Mesenchymal stem cell (in vitro differentiated cells and primary cell): ENCODE results near the gene ELL2.

ENCODE experiments used
- DNase-seq: peaks from one replicate; pipeline ENCODE4 v3.0.0-alpha.2; 2013
- H2AFZ ChIP-seq: one replicate; pipeline ENCODE4 v1.6.1; 2013; ENCODE audit warnings: low read depth, mild to moderate bottlenecking, control low read depth, inconsistent platforms, low read length, moderate library complexity
- H2AK5ac ChIP-seq: 2 replicates; pipeline ENCODE4 v1.6.1; 2013; ENCODE audit warnings: low read length, moderate library complexity, mild to moderate bottlenecking, inconsistent platforms; ENCODE audit not compliant: severe bottlenecking
- H2BK120ac ChIP-seq: one replicate; pipeline ENCODE4 v1.6.1; 2013; ENCODE audit warnings: low read depth, mild to moderate bottlenecking, inconsistent platforms, low read length, moderate library complexity
- H2BK12ac ChIP-seq, 2 experiments: one replicate each; pipeline ENCODE4 v1.6.1; 2013; ENCODE audit warnings: inconsistent platforms in 2 of 2, low read length in 2 of 2, mild to moderate bottlenecking in 2 of 2, moderate library complexity in 2 of 2, control low read depth in 1 of 2
- H2BK15ac ChIP-seq: one replicate; pipeline ENCODE4 v1.6.1; 2013; ENCODE audit warnings: mild to moderate bottlenecking, low read depth, inconsistent platforms; ENCODE audit not compliant: poor library complexity, severe bottlenecking
- H2BK5ac ChIP-seq: 2 replicates; pipeline ENCODE4 v1.6.1; 2013; ENCODE audit warnings: low read depth, mild to moderate bottlenecking, low read length, control low read depth, inconsistent platforms; ENCODE audit not compliant: poor library complexity, severe bottlenecking
- H3K14ac ChIP-seq, 2 experiments: one replicate each; pipeline ENCODE4 v1.6.1; 2013; ENCODE audit warnings: inconsistent platforms in 2 of 2, low read length in 2 of 2, control low read depth in 1 of 2, mild to moderate bottlenecking in 1 of 2, moderate library complexity in 1 of 2
- H3K18ac ChIP-seq, 2 experiments: one replicate each; pipeline ENCODE4 v1.6.1; 2013; ENCODE audit warnings: inconsistent platforms in 2 of 2, low read length in 2 of 2, control low read depth in 1 of 2, low read depth in 1 of 2, mild to moderate bottlenecking in 1 of 2
- H3K23ac ChIP-seq, 2 experiments: one replicate each; pipeline ENCODE4 v1.6.1; 2013; ENCODE audit warnings: inconsistent platforms in 2 of 2, low read length in 2 of 2, mild to moderate bottlenecking in 2 of 2, moderate library complexity in 2 of 2, control low read depth in 1 of 2
- H3K27ac ChIP-seq: 2 replicates; pipeline ENCODE4 v1.5.1; 2013; ENCODE audit warnings: mild to moderate bottlenecking, moderate library complexity, low read length, control low read depth, inconsistent platforms; ENCODE audit not compliant: poor library complexity, severe bottlenecking
- H3K27me3 ChIP-seq, 2 experiments: 2 replicates each; pipeline versions ENCODE4 v1.6.1 to v1.7.0; 2013; ENCODE audit warnings: low read length in 2 of 2, mild to moderate bottlenecking in 2 of 2, moderate library complexity in 2 of 2, control low read depth in 1 of 2, inconsistent platforms in 1 of 2; ENCODE audit not compliant: control insufficient read depth in 1 of 2, insufficient read depth in 1 of 2
- H3K36me3 ChIP-seq, 2 experiments: 2 replicates each; pipeline versions ENCODE4 v1.6.1 to v1.7.0; 2013; ENCODE audit warnings: low read length in 2 of 2, control low read depth in 1 of 2, inconsistent platforms in 1 of 2, low read depth in 1 of 2, mild to moderate bottlenecking in 1 of 2; ENCODE audit not compliant: insufficient read depth in 2 of 2, control insufficient read depth in 1 of 2
- H3K4ac ChIP-seq, 2 experiments: one replicate each; pipeline ENCODE4 v1.6.1; 2013; ENCODE audit warnings: inconsistent platforms in 2 of 2, low read length in 2 of 2, mild to moderate bottlenecking in 2 of 2, moderate library complexity in 2 of 2, control low read depth in 1 of 2, low read depth in 1 of 2
- H3K4me1 ChIP-seq: 2 replicates; pipeline ENCODE4 v1.6.1; 2013; ENCODE audit warnings: low read depth, low read length, control low read depth; ENCODE audit not compliant: control insufficient read depth, insufficient read depth
- H3K4me2 ChIP-seq: 2 replicates; pipeline ENCODE4 v1.6.1; 2013; ENCODE audit warnings: low read length, mild to moderate bottlenecking, inconsistent platforms; ENCODE audit not compliant: poor library complexity, severe bottlenecking
- H3K4me3 ChIP-seq, 2 experiments: 2 replicates each; pipeline versions ENCODE4 v1.5.1 to v1.7.0; 2013; ENCODE audit warnings: low read length in 2 of 2, mild to moderate bottlenecking in 2 of 2, control low read depth in 1 of 2, low read depth in 1 of 2; ENCODE audit not compliant: insufficient read depth in 1 of 2
- H3K79me1 ChIP-seq: replicated peaks from 2 replicates; pipeline ENCODE4 v1.6.1; 2013; ENCODE audit warnings: mild to moderate bottlenecking, control low read depth, low read length, inconsistent platforms; ENCODE audit not compliant: poor library complexity, severe bottlenecking
- H3K9ac ChIP-seq: 2 replicates; pipeline ENCODE4 v1.7.0; 2013; ENCODE audit warnings: mild to moderate bottlenecking, low read length, moderate library complexity
- H3K9me3 ChIP-seq: 2 replicates; pipeline ENCODE4 v1.7.0; 2013; ENCODE audit warnings: mild to moderate bottlenecking, low read length; ENCODE audit not compliant: control insufficient read depth
- H4K8ac ChIP-seq: one replicate; pipeline ENCODE4 v1.6.1; 2013; ENCODE audit warnings: inconsistent platforms, mild to moderate bottlenecking, low read length, moderate library complexity
- H4K91ac ChIP-seq: one replicate; pipeline ENCODE4 v1.6.1; 2013; ENCODE audit warnings: mild to moderate bottlenecking, low read length, inconsistent platforms
- WGBS: methylation state at CpG from one replicate; pipeline ENCODE4 v1.1.7; 2013; ENCODE audit warnings: mixed read lengths; 5-methylcytosine and 5-hydroxymethylcytosine counted together

Gene ELL2

GRCh38 chr5:95938766-95939165 lies 22.9 kb downstream of the ELL2 start:
- Histone ChIP-seq H2AK5ac (no peak overlapping the region), H3K79me1 (peaks cover 20% of the 10 kb centered on the region)
- 97% methylated on average over 1 of the region's 1 CpG for WGBS

GRCh38 chr5:95938347-95938746 lies 23.3 kb downstream of the ELL2 start:
- no peaks in the 10 kb centered on the region for H3K9me3 ChIP-seq
- DNase-seq = no peak
- H3K9ac ChIP-seq = no peak overlapping the region
- H3K4me3 ChIP-seq = no peak overlapping the region
- WGBS = 91% methylated on average over 1 of the region's 1 CpG
- no peak overlapping the region for H3K23ac ChIP-seq
- no peak overlapping the region for H2BK12ac ChIP-seq
- no peak overlapping the region for H3K14ac ChIP-seq
- H3K18ac ChIP-seq = no peak overlapping the region
- H2BK5ac ChIP-seq = no peak overlapping the region
- no peak overlapping the region for H2BK120ac ChIP-seq
- H2AFZ ChIP-seq = no peak overlapping the region
- H3K79me1 ChIP-seq = peaks cover 20% of the 10 kb centered on the region
- H4K8ac ChIP-seq = no peak overlapping the region
- no peak overlapping the region for H2BK15ac ChIP-seq
- H4K91ac ChIP-seq = no peak overlapping the region
- H3K27me3 ChIP-seq = no peaks in the 10 kb centered on the region
- H2AK5ac ChIP-seq = no peak overlapping the region
- no peak overlapping the region for H3K27ac ChIP-seq
- no peak overlapping the region for H3K4ac ChIP-seq
- H3K4me1 ChIP-seq = peaks cover 2% of the 10 kb centered on the region
- H3K36me3 ChIP-seq = peaks cover 0 to 56% of the 10 kb centered on the region in 2 experiments
- no peak overlapping the region for H3K4me2 ChIP-seq

More at GRCh38 chr5:95938766-95939165, 22.9 kb downstream of the ELL2 start:
- Histone ChIP-seq H2BK12ac (no peak overlapping the region), H3K4ac (no peak overlapping the region), H3K9me3 (no peaks in the 10 kb centered on the region), H3K4me2 (no peak overlapping the region), H2BK5ac (no peak overlapping the region), H3K4me1 (peaks cover 2% of the 10 kb centered on the region), H3K9ac (no peak overlapping the region), H4K91ac (no peak overlapping the region), H3K27ac (no peak overlapping the region), H3K27me3 (no peaks in the 10 kb centered on the region), H3K14ac (no peak overlapping the region), H3K18ac (no peak overlapping the region), H2BK15ac (no peak overlapping the region), H2BK120ac (no peak overlapping the region), H3K23ac (no peak overlapping the region), H3K36me3 (peaks cover 0 to 56% of the 10 kb centered on the region in 2 experiments), H2AFZ (no peak overlapping the region), H3K4me3 (no peak overlapping the region), H4K8ac (no peak overlapping the region)
- DNase-seq = no peak

- no peak overlapping the region for H3K4ac ChIP-seq
- no peak overlapping the region for H2BK120ac ChIP-seq
- no peak overlapping the region for H3K9ac ChIP-seq
- no peak overlapping the region for H2AK5ac ChIP-seq
- H3K23ac ChIP-seq = no peak overlapping the region
- H3K36me3 ChIP-seq = peaks cover 0 to 53% of the 10 kb centered on the region in 2 experiments
- no peak for DNase-seq
- no peak overlapping the region for H3K27ac ChIP-seq
- no peak overlapping the region for H2BK5ac ChIP-seq
- no peak overlapping the region for H4K8ac ChIP-seq
- H2BK12ac ChIP-seq = no peak overlapping the region
- 85% methylated on average over 3 of the region's 3 CpGs for whole genome bisulfite sequencing
- no peaks in the 10 kb centered on the region for H3K9me3 ChIP-seq
- H3K18ac ChIP-seq = no peak overlapping the region
- H3K4me1 ChIP-seq = peaks cover 2% of the 10 kb centered on the region
- H3K4me3 ChIP-seq = no peak overlapping the region
- H2BK15ac ChIP-seq = no peak overlapping the region
- peaks cover 21% of the 10 kb centered on the region for H3K79me1 ChIP-seq
- H2AFZ ChIP-seq = no peak overlapping the region
- no peak overlapping the region for H3K14ac ChIP-seq
- no peaks in the 10 kb centered on the region for H3K27me3 ChIP-seq
- no peak overlapping the region for H3K4me2 ChIP-seq
- H4K91ac ChIP-seq = no peak overlapping the region
Observed at GRCh38 chr5:95937607-95938152, 24.0 kb downstream of the ELL2 start.

- H3K4me3 ChIP-seq = no peak overlapping the region
- H3K4ac ChIP-seq = no peak overlapping the region
- no peak overlapping the region for H3K9ac ChIP-seq
- H3K79me1 ChIP-seq = peaks cover 21% of the 10 kb centered on the region
- H3K27ac ChIP-seq = no peak overlapping the region
- no peak overlapping the region for H4K8ac ChIP-seq
- no peak overlapping the region for H2AK5ac ChIP-seq
- no peaks in the 10 kb centered on the region for H3K9me3 ChIP-seq
- DNase-seq = no peak
- no peak overlapping the region for H4K91ac ChIP-seq
- H3K4me1 ChIP-seq = peaks cover 2% of the 10 kb centered on the region
- no peak overlapping the region for H2BK15ac ChIP-seq
- H2AFZ ChIP-seq = no peak overlapping the region
- H3K18ac ChIP-seq = no peak overlapping the region
- no peak overlapping the region for H2BK12ac ChIP-seq
- no peak overlapping the region for H2BK120ac ChIP-seq
- no peak overlapping the region for H3K4me2 ChIP-seq
- WGBS = 100% methylated on average over 3 of the region's 5 CpGs
- peaks cover 0 to 51% of the 10 kb centered on the region in 2 experiments for H3K36me3 ChIP-seq
- H3K14ac ChIP-seq = no peak overlapping the region
- H3K23ac ChIP-seq = no peak overlapping the region
- no peaks in the 10 kb centered on the region for H3K27me3 ChIP-seq
- H2BK5ac ChIP-seq = no peak overlapping the region
Observed at GRCh38 chr5:95936812-95937397, 24.7 kb downstream of the ELL2 start.
